Activated CD4-positive, alpha-beta memory T cell treated with anti-CD3 and anti-CD28 coated beads, Interleukin-2, amount 10 ng/mL, durations not matched to agents 7 days and 5 days (primary cell): ENCODE data around the gene SBNO2. TPM values are rescaled to one million over a fixed set of nuclear protein-coding genes. Genes with fewer than 3 reads are reported as not detected.

Experiments
- CTCF ChIA-PET: fragments of 350-600 bp; sonication (Branson Sonifier 250); formaldehyde crosslinking; loops from one replicate; lab custom pipeline; 2021; ENCODE audit warnings: antibody characterized with exemption, inconsistent platforms; lab: Charles Lee
- POLR2A ChIA-PET: fragments of 350-600 bp; sonication (Branson Sonifier 250); formaldehyde crosslinking; loops from one replicate; lab custom pipeline; 2021; ENCODE audit warnings: antibody characterized with exemption; lab: Charles Lee
- DNase-seq: peaks from one replicate; pipeline ENCODE4 v3.0.0-alpha.2; 2020
- H3K27ac Mint-ChIP-seq: one replicate; pipeline ENCODE4 v1.8.0; 2021; ENCODE audit warnings: mild to moderate bottlenecking, mixed read lengths
- H3K27me3 Mint-ChIP-seq: one replicate; pipeline ENCODE4 v1.8.0; 2021; ENCODE audit warnings: mixed read lengths
- H3K36me3 Mint-ChIP-seq: one replicate; pipeline ENCODE4 v1.8.0; 2021; ENCODE audit warnings: low read depth, mixed read lengths
- H3K4me1 Mint-ChIP-seq: one replicate; pipeline ENCODE4 v1.8.0; 2021; ENCODE audit warnings: mixed read lengths
- H3K4me3 Mint-ChIP-seq: one replicate; pipeline ENCODE4 v1.8.0; 2021; ENCODE audit warnings: mild to moderate bottlenecking, mixed read lengths
- H3K9me3 Mint-ChIP-seq: one replicate; pipeline ENCODE4 v1.8.0; 2021; ENCODE audit warnings: mixed read lengths
- total RNA-seq, 2 experiments: library from RNA; stranded (reverse); gene quantifications; one replicate each; pipeline ENCODE4 v1.2.3, GENCODE V29; 2021

SBNO2 gene
- total RNA-seq, 2 experiments from 2014 or later: 94.4 to 98.2 TPM

- Mint-ChIP-seq H3K4me1 (peaks cover 4% of the 10 kb centered on the region), H3K4me3 (no peak overlapping the region), H3K9me3 (no peaks in the 10 kb centered on the region), H3K27me3 (no peaks in the 10 kb centered on the region), H3K27ac (no peak overlapping the region), H3K36me3 (peaks cover 7% of the 10 kb centered on the region)
- DNase-seq: no peak
- ChIA-PET CTCF (no interaction called here), POLR2A (interaction anchor here (0.7 kb wide), 1 partner anchor 226 kb away, joined by 3 read pairs; no protein-coding TSS in a partner anchor)
Observed at GRCh38 chr19:1162404-1163282, 11.4 kb downstream of the SBNO2 start.

GRCh38 chr19:1161716-1162115 lies 12.4 kb downstream of the SBNO2 start:
- DNase-seq: no peak
- Mint-ChIP-seq H3K36me3 (peaks cover 5% of the 10 kb centered on the region), H3K27ac (no peak overlapping the region), H3K4me3 (no peak overlapping the region), H3K27me3 (no peaks in the 10 kb centered on the region), H3K4me1 (peaks cover 4% of the 10 kb centered on the region), H3K9me3 (no peaks in the 10 kb centered on the region)
- ChIA-PET CTCF (no interaction called here), POLR2A (interaction anchor here (0.7 kb wide), 1 partner anchor 225 kb away, joined by 3 read pairs; no protein-coding TSS in a partner anchor)

GRCh38 chr19:1159864-1160595 lies 14.0 kb downstream of the SBNO2 start:
- no peak overlapping the region for H3K4me3 Mint-ChIP-seq
- no peaks in the 10 kb centered on the region for H3K9me3 Mint-ChIP-seq
- H3K27me3 Mint-ChIP-seq: no peaks in the 10 kb centered on the region
- H3K27ac Mint-ChIP-seq: no peak overlapping the region
- DNase-seq: no peak
- H3K4me1 Mint-ChIP-seq: peaks cover 4% of the 10 kb centered on the region
- peaks cover 3% of the 10 kb centered on the region for H3K36me3 Mint-ChIP-seq
- ChIA-PET CTCF (no interaction called here), POLR2A (no interaction called here)

- no peaks in the 10 kb centered on the region for H3K9me3 Mint-ChIP-seq
- POLR2A ChIA-PET: no interaction called here
- H3K4me3 Mint-ChIP-seq: no peak overlapping the region
- peaks cover 4% of the 10 kb centered on the region for H3K4me1 Mint-ChIP-seq
- no peak overlapping the region for H3K27ac Mint-ChIP-seq
- H3K27me3 Mint-ChIP-seq: no peaks in the 10 kb centered on the region
- H3K36me3 Mint-ChIP-seq: peaks cover 3% of the 10 kb centered on the region
- no peak for DNase-seq
- CTCF ChIA-PET: no interaction called here
Observed at GRCh38 chr19:1158885-1159448, 15.1 kb downstream of the SBNO2 start.

GRCh38 chr19:1157931-1158884 lies 15.9 kb downstream of the SBNO2 start:
- CTCF ChIA-PET: no interaction called here
- H3K9me3 Mint-ChIP-seq: no peaks in the 10 kb centered on the region
- no peak overlapping the region for H3K27ac Mint-ChIP-seq
- peaks cover 4% of the 10 kb centered on the region for H3K4me1 Mint-ChIP-seq
- H3K27me3 Mint-ChIP-seq: no peaks in the 10 kb centered on the region
- H3K4me3 Mint-ChIP-seq: no peak overlapping the region
- POLR2A ChIA-PET: no interaction called here
- H3K36me3 Mint-ChIP-seq: peaks cover 3% of the 10 kb centered on the region
- DNase-seq: no peak

DNA sequence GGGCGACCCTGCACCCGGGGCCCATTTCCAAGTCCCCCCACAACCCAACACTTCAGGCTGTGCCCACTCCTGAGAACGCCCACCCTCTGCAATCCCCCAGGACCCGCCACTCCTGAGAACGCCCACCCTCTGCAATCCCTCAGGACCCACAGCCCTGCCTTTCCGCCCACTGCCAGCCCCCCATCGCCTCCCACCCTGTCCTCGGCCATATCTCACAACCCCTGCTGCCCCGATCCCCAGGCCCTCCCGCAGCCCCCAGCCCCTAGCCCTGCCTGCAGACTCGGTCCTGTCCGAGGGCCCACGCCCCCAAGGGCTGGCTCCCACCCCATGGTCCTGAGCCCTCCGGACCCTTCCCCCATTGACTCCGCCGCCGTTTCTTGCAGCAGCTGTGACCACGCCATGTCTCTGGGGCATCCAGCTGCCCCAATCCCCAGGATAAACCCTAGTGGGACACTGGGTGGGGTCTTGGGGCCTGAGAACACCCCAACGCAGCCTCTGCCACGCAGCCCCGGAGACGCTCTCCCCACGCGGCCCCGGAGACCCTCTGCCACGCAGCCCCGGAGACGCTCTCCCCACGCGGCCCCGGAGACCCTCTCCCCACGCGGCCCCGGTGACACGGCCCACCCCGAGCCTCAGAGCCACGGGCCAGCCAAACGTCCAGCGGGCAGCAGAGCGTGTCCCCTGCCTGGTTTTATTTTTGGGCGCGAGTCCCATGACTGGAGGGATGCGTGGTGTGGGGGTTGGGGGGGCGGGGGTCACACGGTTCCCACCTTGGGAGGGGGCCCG lies 17.0 kb downstream of the SBNO2 start:
- ChIA-PET POLR2A (no interaction called here), CTCF (no interaction called here)
- no peak overlapping the region for H3K27ac Mint-ChIP-seq

GRCh38 chr19:1156305-1156801 lies 17.7 kb downstream of the SBNO2 start:
- no peaks in the 10 kb centered on the region for H3K4me1 Mint-ChIP-seq
- H3K27ac Mint-ChIP-seq: no peak overlapping the region
- POLR2A ChIA-PET: interaction anchor here (0.8 kb wide), 1 partner anchor 12 kb away, joined by 3 read pairs; no protein-coding TSS in a partner anchor
- no peak for DNase-seq
- H3K4me3 Mint-ChIP-seq: no peak overlapping the region
- no peaks in the 10 kb centered on the region for H3K9me3 Mint-ChIP-seq
- CTCF ChIA-PET: no interaction called here
- peaks cover 6% of the 10 kb centered on the region for H3K36me3 Mint-ChIP-seq
- no peaks in the 10 kb centered on the region for H3K27me3 Mint-ChIP-seq

More for the DNA sequence above, 17.0 kb downstream of the SBNO2 start:
- Mint-ChIP-seq H3K4me1 (no peaks in the 10 kb centered on the region), H3K27me3 (no peaks in the 10 kb centered on the region), H3K9me3 (no peaks in the 10 kb centered on the region), H3K36me3 (peaks cover 3% of the 10 kb centered on the region), H3K4me3 (no peak overlapping the region)
- DNase-seq: no peak

- DNase-seq: no peak
- Mint-ChIP-seq H3K9me3 (no peaks in the 10 kb centered on the region), H3K27ac (no peak overlapping the region), H3K36me3 (peaks cover 6% of the 10 kb centered on the region), H3K4me3 (no peak overlapping the region), H3K27me3 (no peaks in the 10 kb centered on the region), H3K4me1 (no peaks in the 10 kb centered on the region)
- ChIA-PET POLR2A (interaction anchor here (0.8 kb wide), 1 partner anchor 13 kb away, joined by 3 read pairs; no protein-coding TSS in a partner anchor), CTCF (no interaction called here)
Observed at GRCh38 chr19:1155352-1156304, 18.4 kb downstream of the SBNO2 start.

- ChIA-PET CTCF (no interaction called here), POLR2A (no interaction called here)
- no peak for DNase-seq
- Mint-ChIP-seq H3K27me3 (no peaks in the 10 kb centered on the region), H3K27ac (no peak overlapping the region), H3K4me3 (no peak overlapping the region), H3K4me1 (no peaks in the 10 kb centered on the region), H3K36me3 (peaks cover 6% of the 10 kb centered on the region), H3K9me3 (no peaks in the 10 kb centered on the region)
Observed at GRCh38 chr19:1154731-1155351, 19.2 kb downstream of the SBNO2 start.

DNA sequence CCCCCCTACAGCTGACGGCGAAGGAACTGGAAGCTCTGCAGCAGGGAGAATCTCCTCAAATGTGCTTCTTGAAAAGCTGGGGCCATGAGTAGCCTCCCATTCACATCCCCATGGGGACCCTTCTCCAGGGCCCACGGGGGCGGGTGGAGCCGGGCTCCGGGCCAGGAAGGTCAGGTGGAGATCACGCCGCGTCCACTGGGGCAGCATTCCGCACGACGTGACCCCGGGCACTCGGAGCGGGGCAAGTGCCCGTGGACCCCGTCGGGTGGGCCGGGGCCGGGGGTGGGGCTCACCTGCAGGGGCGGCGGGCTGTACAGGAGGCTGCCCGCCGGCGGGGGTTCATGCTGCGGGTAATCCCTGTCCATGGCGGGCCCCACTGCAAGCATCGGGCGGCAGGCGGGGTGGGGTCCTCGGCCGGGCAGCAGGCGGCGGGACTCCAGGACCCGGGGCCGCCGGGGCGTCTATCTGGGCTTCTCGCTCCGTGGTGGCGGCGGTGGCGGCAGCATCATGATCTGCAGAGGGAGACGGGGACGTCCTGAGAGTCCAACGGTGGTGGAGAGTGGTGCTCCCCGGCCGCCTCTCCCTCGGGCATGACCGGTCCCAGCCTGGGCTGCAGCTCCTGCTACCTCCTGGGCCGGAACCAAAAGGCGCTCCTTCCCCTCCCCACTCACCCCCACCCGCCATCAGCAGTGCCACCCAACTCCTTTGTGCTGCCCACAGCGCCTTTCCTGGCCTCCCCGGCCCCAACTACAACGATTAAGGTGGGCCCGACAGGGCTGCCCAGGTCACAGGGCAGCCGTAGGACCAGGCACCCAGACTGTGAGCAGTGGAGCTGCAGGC lies 20.0 kb downstream of the SBNO2 start:
- Mint-ChIP-seq H3K4me1 (peaks cover 1% of the 10 kb centered on the region), H3K36me3 (peaks cover 6% of the 10 kb centered on the region), H3K27me3 (no peaks in the 10 kb centered on the region), H3K4me3 (no peak overlapping the region), H3K9me3 (no peaks in the 10 kb centered on the region), H3K27ac (no peak overlapping the region)
- DNase-seq: no peak
- CTCF ChIA-PET: no interaction called here
- POLR2A ChIA-PET: interaction anchor here (0.7 kb wide), 1 partner anchor 15 kb away, joined by 3 read pairs; no protein-coding TSS in a partner anchor
